Measurements from ENCODE around the gene FNDC5.
"Not testable (repeated sequence)": the region's sequence is repeated elsewhere in the genome, so short reads cannot be mapped to it uniquely, and the experiment has no call there.

The FNDC5 gene

DNA sequence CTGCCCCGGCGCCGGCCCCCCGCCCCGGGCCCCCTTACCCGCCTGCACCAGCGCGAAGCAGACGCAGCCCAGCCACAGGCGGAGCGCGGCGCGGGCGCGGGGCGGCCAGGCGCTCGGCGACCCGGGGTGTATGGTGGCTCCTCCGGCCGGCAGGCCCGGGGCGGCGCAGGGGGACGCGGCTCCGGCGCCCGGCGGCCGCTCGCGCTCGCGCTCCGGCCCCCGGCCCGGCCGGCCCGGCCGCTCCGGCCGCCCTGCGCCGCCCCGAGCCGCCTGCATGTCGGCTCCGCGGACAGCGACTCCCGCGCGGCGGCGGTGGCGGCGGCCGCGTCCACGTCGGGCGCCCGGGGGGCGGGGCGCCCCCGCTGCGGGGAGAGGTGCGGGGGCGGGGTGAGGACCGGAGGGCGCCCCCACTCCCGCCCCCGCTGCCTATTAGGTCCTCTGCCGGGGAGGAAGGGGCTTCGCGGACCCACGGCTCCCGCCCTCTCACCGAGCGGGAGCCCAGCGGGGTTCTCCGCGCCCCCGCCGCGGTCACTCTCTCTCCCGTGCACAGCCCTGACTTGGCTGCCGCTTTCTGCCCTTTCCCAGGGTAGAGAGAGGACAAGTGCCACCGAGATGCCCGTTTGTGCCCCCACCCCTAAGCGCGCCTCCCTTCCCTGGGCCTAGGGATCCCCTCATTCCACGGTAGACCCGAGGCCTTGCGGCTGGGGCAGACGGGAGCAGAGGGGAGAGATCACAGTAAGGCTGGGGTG is at the start of gene FNDC5:
FNDC5 (minus strand) TSS at position 298 of the 749 bp plus-strand sequence.
- DNase-seq, result peak; percentile 57

DNA sequence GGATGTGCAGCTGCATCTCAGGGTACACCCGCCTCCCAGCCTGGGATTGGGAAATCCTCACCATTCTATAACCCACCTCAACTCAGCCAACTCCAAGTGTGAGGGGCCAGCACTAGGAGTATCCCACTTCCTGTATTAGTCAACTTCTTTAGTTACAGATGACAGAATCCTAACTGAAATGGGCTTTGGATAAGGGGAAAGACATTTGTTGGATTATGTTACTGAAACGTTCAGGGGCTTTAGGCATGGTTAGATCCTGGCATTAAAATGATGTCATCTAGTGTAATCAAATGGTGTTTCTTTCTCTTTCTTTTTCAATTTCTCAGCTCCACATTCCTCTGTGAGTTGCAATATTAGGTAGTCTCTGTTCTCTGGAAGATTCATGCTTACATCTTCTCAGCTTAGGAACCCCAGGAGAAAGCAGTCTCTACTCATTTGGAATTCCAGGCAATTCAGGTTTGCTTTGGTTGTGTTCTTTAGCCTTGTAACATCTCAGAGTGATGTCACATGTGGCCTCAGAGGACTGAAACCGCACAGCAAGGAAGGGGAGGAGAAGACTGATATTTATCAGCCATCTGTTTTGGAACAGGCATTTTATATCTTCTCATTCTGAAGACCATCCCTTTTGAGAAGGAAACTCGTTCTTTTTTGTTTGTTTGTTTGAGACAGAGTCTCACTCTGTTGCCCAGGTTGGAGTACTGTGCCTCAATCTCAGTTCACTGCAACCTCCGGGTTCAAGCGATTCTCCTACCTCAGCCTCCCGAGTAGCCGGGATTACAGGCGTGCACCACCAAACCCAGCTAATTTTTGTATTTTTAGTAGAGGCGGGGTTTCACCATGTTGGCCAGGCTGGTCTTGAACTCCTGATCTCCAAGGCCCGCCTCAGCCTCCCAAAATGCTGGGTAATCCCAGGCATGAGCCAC is 49.4 kb upstream of the FNDC5 start:
- DNase-seq, result no peak

DNA sequence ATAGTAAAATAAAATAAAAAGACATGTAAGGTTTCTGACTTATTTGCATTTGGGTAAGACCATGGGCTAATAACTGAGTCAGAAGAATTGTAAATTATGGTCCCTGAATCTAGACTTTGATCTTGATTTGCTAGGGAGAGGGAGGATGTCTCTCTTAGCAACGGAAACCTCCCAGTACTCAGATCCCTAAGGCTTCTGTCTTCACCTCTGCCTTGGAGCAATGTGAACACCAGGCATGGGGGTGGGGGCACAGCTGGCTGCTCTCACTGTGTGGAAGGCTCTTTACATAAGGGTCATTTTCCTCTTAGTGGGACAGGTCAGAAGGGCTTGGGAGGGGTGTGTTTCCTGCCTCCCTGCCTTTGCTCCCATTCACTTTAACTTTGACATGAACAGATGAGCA is 47.5 kb upstream of the FNDC5 start:
- no peak for DNase-seq

DNA sequence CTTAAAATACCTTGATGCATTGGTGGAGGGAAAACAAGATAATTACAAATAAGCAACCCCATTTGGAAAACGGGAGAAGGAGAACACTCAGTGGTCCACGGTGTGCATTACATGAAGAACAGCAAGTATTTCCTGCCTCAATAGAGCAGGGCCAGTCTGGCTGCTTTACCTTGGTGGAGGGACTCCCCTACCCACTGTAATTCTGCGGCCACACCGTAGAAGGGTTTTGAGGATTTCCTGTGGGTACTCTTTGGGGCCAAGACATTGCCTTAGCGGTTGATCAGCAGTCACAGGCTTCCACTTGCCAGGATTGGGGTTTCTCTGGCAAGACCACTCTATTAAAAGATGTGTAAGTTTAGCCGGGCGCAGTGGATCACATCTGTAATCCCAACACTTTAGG is 46.8 kb upstream of the FNDC5 start:
- no peak for DNase-seq

DNA sequence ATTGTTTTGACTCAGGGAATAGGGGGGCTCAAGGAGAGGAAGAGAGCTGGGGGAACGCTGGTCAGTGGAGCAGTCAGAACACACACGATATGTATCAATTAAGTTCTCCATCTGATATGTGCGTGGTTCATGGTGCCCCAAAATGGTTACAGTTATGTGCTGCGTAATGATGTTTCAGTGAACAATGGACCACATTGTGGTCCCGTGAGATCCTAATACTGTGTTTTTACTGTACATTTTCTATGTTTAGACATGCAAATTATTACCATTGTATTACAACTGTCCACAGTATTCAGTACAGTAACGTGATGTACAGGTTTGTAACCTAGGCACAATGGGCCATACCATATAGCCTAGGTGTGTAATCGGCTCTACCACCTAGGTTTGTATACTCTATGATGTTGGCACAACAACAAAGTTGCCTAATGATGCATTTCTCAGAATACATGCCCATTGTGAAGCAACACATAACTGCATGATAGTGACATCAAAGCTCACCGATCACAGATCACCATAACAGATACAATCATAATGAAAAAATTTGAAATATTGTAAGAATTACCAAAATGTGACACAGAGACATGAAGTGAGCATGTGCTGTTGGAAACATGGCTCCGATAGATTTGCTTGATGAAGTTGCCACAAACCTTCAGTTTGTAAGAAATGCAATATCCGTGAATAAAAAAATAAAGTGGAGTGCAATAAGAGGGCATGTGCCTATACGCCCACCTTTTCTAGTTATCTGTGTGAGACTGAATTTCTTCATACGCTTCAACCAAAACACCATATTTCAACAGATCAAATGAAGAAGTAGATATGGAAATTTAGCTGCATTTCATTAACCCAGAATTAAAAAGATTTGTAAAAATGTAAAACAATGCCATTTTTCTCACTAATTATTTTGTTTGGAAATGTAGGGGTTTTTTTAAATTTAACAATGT is 45.3 kb upstream of the FNDC5 start:
- DNase-seq, result no peak

DNA sequence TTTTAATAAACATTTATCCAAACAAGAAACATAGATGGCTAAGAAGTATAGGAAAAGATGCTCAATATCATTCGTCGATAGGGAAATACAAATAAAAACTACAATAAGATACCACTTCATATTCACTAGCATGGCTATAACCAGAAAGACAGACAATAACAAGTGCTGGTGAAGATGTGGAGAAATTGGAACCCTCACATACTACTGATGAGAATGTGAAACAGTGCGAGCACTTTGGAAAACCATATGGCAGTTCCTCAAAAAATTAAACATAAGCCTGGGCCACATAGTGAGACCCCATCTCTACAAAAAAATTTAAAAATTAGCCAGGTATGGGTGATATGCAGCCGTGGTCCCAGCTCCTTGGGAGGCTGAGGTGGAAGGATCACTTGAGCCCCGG is 39.6 kb upstream of the FNDC5 start:
- DNase-seq, result no peak

DNA sequence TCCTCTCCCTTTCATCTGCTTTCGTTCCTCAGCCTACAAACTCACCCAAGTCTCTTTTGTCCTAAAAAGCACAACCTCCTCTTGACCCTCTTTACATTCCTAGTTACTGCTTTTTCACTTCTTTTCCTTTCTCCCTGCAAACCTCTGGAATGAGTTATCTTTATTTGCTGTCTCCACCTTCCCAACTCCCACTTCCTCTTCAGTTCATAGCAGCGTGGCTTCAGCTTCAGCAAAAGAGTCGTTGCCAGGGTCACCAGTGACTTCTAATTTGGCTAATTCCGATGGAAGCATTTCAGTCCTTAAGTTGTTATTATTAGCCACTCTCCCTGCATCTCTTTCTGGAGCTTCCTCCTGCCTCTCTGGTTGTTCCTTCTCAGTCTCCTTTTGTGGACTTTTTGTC is 36.7 kb upstream of the FNDC5 start:
- DNase-seq, result no peak

DNA sequence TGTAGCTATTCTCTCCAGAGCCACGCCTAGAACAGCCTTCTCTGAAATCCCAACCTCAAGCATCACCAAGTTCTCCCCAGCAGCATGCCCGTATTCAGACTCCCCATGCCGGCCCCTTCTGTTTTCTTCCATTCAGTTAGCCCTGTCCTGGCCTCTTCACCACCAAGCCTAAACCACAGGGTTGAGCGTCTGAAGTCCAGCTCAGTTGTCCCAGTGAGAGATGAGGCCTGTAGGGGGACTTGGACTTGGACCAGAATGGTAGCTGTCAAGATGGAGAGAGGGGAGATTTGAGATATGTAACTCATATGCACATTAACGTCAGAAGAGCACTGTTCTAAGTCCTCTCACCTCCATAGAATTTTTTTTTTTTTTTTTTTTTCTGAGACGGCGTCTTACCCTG is 35.9 kb upstream of the FNDC5 start:
- DNase-seq, result no peak

DNA sequence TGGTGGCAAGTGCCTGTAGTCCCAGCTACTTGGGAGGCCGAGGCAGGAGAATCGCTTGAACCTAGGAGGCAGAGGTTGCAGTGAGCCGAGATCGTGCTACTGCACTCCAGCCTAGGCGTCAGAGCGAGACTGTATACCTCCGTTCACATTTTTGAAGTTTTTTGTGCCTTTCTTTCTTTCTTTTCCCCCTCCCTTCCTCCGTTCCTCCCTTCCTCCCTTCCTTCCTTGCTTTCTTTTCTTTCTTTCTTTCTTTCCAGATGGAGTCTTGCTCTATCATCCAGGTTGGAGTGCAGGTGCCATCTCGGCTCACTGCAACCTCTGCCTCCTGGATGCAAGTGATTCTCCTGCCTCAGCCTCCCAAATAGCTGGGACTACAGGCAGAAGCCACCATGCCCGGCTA is 34.9 kb upstream of the FNDC5 start:
- not testable (repeated sequence) for DNase-seq

DNA sequence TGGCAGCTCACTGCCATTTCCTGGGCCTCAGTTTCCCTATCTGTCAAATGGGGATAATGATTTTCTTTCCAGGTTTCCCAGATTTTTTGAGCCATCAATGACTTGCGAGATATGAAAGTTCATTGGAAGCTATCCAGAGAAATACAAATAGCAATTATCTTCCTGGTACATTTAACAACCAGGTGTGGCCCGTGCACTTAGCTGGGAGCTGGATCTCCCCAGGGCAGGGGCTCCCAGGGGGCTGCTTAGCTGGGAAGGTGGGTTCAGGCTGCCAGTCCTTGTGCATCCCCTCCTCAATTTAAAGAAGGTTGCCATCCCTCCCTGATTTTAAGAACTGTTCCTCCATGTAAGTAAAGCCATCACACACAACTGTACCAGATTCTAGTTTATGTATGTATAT is 34.1 kb upstream of the FNDC5 start:
- peak; percentile 16 for DNase-seq

DNA sequence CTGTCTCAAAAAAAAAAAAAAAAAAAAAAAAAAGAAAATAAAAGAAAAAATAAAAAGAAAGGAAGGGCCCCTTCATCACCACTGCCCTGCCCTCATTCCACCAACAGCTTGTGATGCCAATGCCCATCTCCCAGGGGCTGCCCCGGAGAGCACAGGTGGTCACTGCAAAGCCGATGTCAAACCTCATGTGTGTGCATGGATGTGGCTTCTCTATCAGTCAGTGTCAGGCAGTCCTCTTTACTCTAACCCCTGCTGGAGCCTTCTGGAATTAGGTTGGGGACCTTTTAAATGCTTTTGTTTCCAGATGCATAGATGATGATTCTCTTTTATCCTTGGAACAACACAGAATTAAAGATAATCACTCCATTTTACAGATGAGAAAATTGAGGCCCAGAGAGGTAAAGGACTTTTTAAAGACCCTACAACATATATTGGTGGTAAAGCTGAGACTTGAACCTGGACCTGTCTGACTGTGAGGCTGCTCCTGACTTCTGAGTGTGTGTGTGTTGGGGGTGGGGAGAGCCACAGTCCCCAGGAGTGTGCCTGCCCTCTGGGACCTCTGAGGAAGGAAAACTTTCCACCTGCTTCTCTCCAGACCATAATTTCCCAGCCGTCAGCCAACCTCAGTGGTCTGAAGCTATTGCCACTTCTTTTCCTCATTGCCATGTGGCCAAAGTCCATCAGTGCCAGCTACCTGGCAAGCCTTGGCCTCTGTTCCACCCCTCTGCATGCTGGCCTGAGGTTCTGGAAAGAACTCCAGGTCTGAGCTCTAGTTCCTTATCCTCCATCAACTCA is 33.5 kb upstream of the FNDC5 start:
- DNase-seq, result peak; percentile 38

DNA sequence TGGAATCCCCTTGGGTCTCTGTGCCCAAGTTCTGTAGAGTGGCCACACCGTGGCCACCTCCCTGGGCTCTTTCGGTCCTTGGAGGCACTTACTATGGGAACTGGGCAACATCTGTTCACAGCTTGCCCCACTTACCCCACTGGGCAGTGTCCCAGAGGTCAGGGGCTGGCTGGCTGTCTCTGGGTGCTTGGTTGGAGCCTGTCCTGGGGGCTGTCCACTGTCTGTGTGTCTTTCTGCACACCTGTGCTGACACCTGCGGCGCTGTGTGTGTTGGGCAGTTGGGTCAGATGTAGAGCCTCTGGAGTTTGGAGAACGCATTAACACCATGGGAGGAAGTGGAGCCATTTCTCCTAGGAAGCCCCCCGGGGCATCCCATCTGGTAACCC is 31.8 kb upstream of the FNDC5 start:
- no peak for DNase-seq

DNA sequence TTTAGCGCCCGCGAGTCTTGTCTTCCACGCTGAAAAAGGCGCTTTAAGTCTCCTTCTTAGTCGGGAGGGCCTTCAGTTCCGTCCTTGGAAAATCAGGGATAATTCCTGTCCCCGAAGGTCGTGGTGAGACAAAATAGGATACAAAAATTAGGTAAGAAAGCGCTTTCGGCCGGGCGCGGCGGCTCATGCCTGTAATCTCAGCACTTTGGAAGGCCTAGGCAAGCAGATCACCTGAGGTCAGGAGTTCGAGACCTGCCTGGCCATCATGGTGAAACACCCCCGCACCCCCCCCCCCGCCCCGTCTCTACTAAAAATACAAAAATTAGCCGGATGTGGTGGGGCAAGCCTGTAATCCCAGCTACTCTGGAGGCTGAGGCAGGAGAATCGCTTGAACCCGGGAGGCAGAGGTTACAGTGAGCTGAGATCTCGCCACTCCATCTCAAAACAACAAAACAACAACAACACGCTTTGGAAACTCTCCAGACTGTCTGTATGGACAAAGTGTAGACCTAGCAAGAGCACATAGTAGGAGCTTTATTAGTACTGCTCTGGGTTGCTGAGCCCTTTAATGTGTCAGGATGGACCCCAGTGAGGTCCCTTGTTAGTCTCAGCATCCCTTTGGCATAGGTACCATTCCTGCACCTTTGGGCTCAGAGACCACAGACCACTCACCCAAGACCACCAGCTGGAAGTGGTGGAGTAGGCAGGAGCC is 31.3 kb upstream of the FNDC5 start:
- no peak for DNase-seq

DNA sequence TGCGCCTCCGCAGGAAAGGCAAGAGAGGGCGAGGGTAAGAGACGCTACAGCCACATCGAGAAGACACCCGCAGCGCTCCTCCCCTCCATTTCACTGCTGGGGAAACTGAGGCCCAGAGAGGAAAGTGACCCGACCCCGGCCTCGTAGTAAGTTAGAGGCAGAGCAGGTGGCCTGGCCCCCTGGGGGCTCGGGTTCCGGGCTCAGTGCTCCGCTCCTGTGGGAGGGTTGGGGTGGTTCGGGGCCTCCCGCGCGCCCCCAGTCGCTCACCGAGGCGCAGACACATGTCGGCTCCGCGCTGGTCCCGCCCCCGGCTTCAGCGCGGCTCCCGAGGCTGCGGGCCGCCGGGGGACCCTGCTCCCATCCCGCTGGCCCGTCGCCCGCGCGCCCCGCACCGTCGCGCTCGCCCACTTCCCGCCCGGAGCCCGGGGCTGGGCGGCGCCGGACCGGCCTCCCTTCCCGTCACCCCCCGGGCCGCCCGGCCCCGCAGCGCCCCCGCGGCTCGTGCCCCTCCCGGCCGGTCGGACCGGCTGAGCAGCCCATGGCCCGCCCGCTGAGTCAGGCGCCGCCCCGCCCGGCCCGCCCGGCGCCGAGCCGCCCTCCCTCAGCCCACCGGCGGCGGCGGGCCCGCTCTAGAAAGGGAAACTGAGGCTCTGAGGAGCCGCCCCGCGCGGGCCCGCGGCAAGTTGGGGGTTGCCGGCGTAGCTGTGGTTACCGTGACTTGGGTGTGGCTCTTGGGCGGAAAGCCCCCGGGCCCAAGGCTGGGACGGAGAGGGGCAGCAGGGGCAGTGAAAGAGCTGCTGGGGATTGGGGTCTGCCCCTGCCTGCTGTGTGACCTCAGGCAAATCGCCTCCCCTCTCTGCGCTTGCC is 30.5 kb upstream of the FNDC5 start, which contains the start of gene TMEM54:
TMEM54 (minus strand) TSS at position 434 of the 867 bp plus-strand sequence; CDS start at position 283, 151 bp downstream.
- DNase-seq, result no peak

DNA sequence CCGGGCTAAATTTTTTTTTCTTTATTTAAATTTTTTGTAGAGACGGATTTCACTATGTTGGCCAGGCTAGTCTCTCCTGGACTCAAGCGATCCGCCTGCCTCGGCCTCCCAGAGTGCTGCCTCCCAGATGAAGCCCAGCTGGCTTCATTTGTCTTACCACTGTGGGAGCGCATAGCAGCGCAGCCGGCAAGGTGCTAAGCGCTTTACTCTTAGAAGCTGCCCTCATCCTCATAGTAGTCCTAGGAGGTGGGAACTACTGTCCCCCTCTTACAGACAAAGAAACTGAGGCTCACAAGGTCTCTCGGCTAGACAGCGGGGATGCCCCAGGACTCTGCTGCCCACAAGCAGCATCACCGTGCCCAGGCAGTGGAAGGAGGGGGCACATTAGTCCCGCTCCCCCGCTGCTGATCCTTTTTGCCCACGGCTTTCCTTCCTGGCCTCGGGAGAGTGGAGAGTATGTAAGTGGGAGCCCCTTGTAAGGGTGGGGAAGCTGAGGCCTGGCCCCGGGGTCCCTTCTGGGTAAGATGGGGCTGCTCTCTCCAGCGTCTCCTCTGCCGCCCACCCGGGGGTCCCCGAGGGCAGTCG is 29.8 kb upstream of the FNDC5 start:
- no peak for DNase-seq

DNA sequence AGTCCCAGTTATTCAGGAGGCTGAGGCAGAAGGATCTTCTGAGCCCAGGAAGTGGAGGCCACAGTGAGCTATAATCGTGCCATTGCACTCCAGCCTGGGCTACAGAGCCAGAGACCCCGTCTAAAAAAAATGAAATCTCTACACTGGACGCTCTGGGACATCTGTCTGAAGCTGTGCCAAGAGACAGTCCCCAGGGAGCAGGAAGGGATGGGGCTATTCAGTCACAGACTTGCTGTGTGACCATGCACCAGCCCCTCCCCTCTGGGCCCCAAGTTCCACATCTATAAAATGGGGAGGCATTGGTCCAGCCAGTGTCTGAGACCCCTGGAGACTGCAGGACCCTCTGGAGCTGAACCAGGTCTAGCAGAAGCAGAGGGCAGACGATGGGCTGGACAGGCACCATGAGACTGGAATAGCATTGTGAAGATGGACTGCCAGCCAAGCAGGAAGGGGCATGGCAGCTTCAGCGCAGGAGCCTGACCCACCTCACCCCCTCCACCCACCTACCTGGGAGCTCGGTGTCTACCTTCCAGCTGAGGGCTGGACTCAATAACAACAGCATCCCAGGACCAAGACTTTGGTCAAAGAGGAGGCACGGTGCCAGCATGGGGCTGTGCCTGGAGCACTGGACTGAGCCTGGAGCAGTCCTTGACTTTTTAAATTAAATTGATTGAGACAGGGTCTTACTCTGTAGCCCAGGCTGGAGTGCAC is 29.0 kb upstream of the FNDC5 start:
- DNase-seq, result no peak

DNA sequence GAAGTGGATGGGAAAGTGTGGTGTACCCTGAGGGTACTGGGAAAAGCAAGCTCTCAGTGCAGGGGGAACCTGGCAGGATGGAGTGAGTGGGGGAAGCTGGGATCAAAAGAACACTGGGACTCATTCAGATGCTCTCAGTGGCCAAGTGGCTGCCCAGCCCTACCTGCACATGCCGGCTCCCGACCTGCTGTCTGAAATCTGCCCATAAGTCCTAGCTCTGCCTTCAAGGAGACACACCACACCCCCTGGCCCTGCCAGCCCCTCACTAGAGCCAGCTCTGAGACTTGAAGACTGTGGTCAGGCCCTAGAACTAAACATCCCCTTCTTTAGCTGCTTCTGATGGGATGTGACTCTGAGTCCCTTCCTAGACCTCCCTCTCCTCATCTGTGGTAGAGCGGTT is 28.2 kb upstream of the FNDC5 start:
- no peak for DNase-seq

DNA sequence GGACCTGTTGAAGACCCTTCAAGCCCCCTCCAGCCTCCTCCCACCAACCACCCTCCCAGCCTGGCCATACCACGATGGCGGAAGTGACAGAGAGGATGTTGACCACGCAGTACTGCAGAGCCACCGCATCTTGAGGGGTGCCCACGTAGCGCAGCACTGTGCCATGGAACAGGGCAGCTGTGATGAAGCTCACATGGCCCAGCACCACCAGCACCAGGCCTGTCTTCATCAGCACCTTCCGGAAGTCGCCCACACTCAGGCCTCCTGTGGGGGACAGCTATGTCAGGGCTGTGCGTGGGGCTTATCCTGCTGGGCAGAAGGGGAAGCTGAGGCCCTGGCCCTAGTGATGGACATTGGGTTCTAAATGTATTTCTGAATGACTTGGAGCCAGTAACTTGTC is 27.3 kb upstream of the FNDC5 start:
- DNase-seq, result no peak
